ENCODE measurements around the gene TUNAR.

The TUNAR gene

GRCh38 chr14:95875831-95876760 is 536 bp upstream of the TUNAR start:
- DNase-seq: no peak

- no peak for DNase-seq
Observed at GRCh38 chr14:95877633-95878032, 1.0 kb downstream of the TUNAR start.

DNA sequence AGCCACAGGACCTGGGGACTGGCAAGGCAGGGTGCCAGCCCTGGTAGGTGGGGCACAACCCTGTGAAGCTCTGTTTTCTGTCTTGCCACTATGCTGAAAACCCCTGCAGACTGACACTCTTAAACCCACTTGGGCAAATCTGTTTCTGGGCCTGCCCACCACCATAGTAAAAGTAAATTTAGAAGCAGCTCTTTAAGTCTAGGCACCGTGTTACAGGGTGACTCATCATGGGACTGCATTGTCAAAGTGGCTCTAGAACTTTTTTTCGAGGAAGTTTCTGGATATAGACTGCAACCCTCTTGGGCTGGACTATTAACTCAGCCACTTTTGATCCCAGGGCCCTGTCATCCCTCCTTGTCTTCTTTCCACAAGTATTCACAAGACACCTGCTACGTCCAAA is 7.7 kb downstream of the TUNAR start:
- no peak for DNase-seq

- no peak for DNase-seq
Observed at GRCh38 chr14:95885278-95885677, 8.6 kb downstream of the TUNAR start.

DNA sequence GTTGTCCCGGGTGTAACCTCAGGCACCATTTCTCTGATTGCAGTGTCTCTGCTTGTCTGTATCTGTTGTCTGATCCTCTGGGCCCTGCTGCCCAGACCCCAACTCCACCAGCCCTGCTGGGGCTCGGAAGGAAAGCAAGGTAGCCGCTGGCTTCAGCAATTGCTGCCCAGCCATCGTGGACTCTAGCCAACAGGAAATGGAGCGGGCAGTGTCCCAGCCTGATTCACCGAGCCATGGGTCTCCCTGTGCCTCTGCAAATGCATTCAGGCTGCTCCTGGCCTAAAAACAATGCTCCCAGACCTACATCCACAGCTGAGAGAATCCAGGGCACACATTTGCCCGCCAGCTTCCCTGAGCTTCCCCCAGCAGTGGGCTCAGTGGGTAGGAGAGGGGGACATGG is 9.2 kb downstream of the TUNAR start:
- DNase-seq: no peak

GRCh38 chr14:95886366-95887056 is 9.9 kb downstream of the TUNAR start:
- no peak for DNase-seq

GRCh38 chr14:95887351-95887750 is 10.7 kb downstream of the TUNAR start:
- DNase-seq: no peak

DNA sequence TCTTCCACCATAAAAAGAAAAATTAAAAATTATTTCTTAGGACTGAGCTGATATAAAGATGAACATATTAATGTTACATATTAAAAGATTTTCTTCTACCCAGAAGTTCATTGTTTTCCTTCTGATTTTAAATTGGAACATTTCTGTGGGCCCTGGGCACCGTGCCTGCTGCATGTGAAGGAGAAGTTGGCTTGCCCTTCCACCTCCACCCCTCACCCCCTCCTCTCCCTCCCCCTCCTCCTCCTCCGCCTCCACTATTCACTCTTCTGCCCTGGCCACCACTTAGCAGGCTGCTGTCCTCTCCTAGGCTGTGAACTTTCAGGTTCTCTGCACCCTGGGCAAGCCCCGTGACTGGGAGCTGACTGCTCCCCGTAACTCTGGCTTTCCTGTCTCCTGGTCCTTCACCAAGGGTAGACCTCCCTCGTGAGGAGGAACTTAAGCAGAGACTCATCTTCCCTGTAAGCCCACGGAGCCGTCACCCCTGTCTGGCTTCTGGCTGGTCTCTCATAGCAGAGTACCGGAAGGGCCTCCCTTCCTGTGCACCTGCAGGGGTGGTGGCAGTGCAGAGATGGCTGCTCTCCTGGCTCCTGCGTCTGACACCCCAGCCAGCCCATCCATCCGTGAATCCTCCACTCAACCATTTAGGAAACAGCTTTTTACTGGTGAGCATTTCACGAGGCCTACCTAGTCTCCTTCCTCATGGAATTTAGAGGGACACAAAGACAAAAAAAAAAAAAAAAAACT is 12.8 kb downstream of the TUNAR start:
- no peak for DNase-seq

DNA sequence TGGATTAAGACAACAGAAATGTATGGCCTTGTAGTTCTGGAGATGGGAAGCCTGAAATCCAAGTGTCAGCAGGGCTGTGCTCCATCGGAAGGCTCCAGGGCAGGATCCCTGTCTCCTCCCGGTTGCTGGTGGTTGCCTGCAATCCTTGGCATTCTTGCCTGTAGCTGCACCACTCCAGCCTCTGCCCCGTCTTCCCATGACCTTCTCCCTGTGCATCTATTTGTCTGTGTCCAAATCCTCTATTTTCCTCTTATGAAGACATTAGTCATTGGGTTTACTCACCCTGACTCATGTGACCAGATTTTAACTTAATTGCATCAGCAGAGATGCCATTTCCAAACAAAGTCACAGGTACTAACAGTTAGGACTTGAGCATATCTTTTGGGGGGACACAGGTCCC is 15.1 kb downstream of the TUNAR start:
- no peak for DNase-seq

GRCh38 chr14:95892142-95892541 is 15.5 kb downstream of the TUNAR start:
- no peak for DNase-seq

DNA sequence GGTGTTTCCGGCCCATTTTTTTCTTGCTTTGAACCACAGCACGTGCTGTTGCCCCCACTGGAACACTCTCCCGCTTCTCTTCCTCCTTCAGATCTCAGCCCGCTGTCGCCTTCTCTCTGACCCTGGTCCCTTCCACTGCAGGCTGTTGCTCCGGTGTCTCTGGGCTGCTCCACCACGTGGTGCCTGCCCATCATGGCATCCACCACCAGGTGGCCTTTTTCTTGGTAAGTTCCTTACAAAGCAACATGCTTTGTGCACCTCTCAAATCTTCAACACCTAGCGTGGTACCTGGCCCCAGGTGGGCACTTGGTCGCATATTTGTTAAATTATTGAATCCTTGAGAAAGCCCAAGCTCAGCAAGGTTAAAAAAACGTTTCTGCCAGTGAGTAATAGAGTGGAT is 19.1 kb downstream of the TUNAR start:
- DNase-seq: no peak

DNA sequence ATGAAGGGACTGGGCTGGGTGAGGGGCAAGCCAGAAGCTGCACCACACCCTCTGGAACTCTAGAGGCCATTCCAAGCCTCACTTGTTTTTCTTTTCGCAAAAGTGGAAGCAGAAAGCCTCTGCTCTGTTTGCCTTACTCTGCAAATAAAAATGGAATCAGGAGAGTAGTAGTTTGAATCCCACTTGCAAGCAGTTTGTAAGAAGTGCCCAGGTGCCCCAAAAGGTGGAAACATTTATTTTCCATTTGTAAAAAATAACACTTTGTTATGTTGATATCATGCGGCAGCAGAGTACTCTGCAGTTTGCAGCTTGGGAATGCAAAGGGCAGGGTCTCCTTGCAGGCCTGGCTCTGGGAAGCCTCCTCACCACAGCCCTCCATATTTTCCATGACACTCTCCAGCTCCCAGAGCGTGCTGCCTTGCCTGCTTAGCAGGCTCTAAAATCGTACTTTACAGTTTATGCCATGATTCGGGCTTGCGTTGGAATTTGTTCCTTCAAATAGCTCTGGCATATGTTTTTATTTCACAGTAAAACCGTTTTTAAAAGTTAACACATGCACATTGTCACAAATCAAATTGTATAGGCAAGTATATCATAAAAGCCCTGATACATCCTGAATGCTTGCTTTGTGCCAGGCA is 20.0 kb downstream of the TUNAR start:
- DNase-seq: no peak

DNA sequence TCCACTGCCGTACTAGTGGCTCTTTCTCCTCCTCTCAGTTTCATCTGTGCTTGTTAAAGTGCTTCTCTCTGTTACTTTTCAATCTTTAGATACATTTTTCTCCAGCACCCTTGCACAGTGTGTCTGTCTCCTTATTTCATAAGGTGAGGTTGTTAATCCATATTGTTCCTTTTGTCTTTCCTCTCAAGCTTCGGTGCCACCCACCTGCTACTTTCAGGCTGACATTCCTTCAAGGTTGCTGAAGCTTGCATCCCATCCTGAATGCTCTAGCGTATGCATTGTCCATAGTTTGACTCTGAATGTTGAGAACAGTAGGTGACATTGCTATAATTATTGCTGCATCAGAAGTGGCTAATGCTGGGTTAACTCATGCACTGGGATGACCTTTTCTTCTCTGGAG is 20.6 kb downstream of the TUNAR start:
- no peak for DNase-seq

GRCh38 chr14:95901054-95901453 is 24.4 kb downstream of the TUNAR start:
- no peak for DNase-seq

GRCh38 chr14:95902273-95902826 is 25.7 kb downstream of the TUNAR start:
- no peak for DNase-seq

DNA sequence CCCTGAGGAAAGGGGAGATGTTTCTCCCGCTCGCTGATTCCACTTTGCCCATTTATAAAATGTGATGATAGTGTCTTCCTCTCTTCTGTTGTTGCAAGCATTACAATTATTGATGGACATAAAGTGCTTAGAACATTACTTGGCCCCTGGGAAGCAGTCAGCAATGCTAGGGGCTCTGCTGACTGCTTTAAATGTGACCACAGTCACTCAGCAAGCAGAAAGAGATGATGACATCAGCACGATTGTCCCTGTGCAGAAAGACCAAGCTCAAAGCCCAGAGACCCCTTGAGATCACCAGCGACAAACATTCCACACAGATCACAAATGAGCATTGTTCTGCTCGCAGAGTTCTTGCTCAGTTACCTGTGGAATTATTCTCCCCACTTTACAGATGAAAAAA is 26.5 kb downstream of the TUNAR start:
- DNase-seq: no peak

GRCh38 chr14:95903616-95904107 is 27.0 kb downstream of the TUNAR start:
- no peak for DNase-seq

DNA sequence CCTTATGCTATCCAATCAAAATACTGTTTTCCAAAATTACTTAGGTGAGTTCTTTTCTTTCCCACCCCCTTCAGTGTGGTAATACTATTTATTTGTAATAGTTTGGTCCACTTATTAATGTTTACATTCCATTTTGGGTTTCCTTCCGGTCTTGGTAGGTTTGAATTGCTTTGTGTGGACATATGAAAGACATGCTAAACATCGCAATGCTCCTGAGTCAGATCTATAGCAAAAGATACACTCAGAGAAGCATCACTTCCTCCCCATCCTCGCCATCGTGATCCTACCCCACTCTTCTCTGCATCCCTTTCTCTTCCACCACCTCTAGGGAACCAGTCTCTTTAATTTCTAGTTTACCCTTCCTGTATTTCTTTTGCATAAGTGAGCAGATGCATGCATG is 30.0 kb downstream of the TUNAR start:
- DNase-seq: no peak

DNA sequence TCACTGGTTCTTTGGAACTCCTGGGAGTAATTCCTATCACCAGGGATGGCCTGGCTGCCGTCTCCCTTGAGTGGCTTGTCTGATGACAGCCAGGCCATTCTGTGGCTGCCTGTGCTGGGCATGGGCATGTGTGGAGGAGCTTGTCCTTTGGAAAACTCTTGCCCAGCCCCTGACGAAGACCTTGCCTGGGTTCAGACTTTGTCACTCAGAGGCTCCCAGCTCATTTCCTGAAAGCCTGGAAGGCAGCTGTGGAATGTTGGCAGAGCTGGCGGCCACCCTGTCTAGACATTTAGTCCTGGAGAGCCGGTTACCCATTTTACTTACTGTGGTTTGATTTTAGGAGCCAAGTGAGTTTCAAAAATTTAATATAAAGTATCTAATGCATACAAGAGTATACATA is 34.0 kb downstream of the TUNAR start:
- no peak for DNase-seq

DNA sequence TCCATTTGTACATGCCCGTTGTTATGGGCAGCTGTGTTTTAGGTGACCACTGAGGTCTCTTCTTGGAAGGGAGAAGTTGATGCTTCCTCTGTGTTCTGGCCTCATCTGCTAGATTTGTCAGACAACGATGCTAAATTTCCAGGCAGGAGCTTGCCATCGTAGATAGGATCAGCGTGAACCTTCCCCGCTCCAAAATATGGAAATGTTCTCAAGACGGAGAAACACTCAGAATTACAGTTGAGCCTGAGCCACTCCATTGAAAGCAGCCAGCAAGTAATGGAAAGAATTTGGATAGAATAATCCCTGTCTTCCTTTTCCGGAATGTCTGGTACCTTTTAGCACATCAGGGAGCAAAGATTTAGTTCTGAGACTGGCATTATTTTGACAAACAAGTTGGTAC is 34.8 kb downstream of the TUNAR start:
- no peak for DNase-seq

DNA sequence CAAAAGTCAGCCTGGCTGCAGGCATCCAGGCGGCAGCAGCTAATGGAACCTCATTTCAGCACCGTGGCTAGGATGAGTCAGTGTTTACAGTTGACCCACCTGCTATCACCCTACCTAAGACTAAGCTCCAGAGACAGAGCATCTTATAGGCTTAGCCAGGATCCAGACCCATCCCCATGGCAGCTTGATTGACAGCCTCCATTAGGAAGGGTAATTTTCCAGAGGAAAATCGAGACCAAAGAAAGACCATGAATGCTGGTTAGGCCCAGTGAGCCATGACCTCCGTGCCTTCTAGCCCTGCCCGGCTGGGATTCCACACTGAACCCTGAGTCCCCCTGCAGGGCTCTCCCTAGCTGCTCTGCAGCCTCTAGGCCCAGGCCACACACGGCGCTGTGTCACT is 38.7 kb downstream of the TUNAR start:
- no peak for DNase-seq

DNA sequence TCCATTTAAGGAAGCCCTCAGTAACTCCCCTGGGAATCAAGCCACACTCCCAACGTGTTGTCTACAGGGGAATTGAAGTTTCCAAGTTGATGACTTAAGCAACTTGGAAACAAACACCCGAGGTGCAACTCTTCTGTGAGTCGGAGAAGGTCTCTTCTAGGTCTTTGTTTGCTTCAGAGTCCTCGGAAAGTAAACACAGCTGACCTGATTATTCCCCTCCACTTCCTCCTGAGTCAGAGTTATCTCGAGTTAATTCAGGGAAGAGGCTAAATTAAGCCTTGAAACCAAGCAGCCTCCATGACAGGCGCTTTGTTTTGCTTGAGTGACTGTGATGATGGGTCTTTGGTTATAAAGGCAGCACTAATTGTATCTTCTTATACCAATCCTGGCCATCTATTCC is 41.8 kb downstream of the TUNAR start:
- no peak for DNase-seq

All from suppressor macrophage treated with lipopolysaccharide for 4 hours (primary cell).